IMR-90 (cell line): Measurements from ENCODE around the gene TCFL5. TPM values are rescaled to one million over a fixed set of nuclear protein-coding genes. Genes with fewer than 3 reads are reported as not detected.

Experiments
- ATAC-seq: fragments of 200-7000 bp; cut with Tn5 transposase; 2 replicates; pipeline ENCODE4 v1.9.1; 2020; ENCODE audit warnings: low read depth, mild to moderate bottlenecking, moderate library complexity
- BruUV-seq: library from RNA; stranded (reverse); fragments of 400-500 nt; replicated peaks from 2 replicates; lab custom pipeline; 2021; lab: Mats Ljungman, UMichigan
- CTCF ChIA-PET: fragments of 300-600 bp; formaldehyde crosslinking; extraction: SDS; loops from one replicate; lab custom pipeline; 2021; ENCODE audit warnings: antibody characterized with exemption; lab: Yijun Ruan, JAX
- POLR2A ChIA-PET: fragments of 300-600 bp; sonication (Branson Sonifier 250); formaldehyde crosslinking; loops from one replicate; lab custom pipeline; 2022; ENCODE audit warnings: antibody characterized with exemption; ENCODE audit not compliant: unreplicated experiment; lab: Charles Lee
- DNase-seq: peaks from one replicate; pipeline ENCODE4 v3.0.0; 2013
- H2AFZ ChIP-seq: replicated peaks from 2 replicates; pipeline ENCODE3; 2013; ENCODE audit warnings: low read length, mild to moderate bottlenecking; ENCODE audit not compliant: poor library complexity
- H2AK5ac ChIP-seq: 2 replicates; pipeline ENCODE4 v1.6.1; 2013; ENCODE audit warnings: low read depth, low read length, inconsistent platforms
- H2AK9ac ChIP-seq: replicated peaks from 2 replicates; pipeline ENCODE3; 2013; ENCODE audit warnings: mild to moderate bottlenecking, low read depth, low read length, moderate library complexity; ENCODE audit not compliant: poor library complexity
- H2BK120ac ChIP-seq: 2 replicates; pipeline ENCODE4 v1.6.1; 2013; ENCODE audit warnings: low read depth, low read length, inconsistent platforms
- H2BK15ac ChIP-seq: 3 replicates; pipeline ENCODE4 v1.6.1; 2013; ENCODE audit warnings: low read depth, low read length, inconsistent platforms
- H2BK20ac ChIP-seq: 2 replicates; pipeline ENCODE4 v1.6.1; 2013; ENCODE audit warnings: low read depth, mild to moderate bottlenecking, inconsistent platforms, low read length, moderate library complexity
- H2BK5ac ChIP-seq: 2 replicates; pipeline ENCODE4 v1.6.1; 2013; ENCODE audit warnings: mild to moderate bottlenecking, low read depth, low read length, inconsistent platforms; ENCODE audit not compliant: poor library complexity, severe bottlenecking
- H3K14ac ChIP-seq: replicated peaks from 2 replicates; pipeline ENCODE4 v1.6.1; 2013; ENCODE audit warnings: low read depth, low read length, inconsistent platforms
- H3K18ac ChIP-seq: 2 replicates; pipeline ENCODE4 v1.6.1; 2013; ENCODE audit warnings: low read depth, low read length, control low read depth
- H3K23ac ChIP-seq: 2 replicates; pipeline ENCODE4 v1.6.1; 2013; ENCODE audit warnings: low read depth, low read length, inconsistent platforms
- H3K27ac ChIP-seq: 2 replicates; pipeline ENCODE4 v1.5.1; 2013; ENCODE audit warnings: mild to moderate bottlenecking, control low read depth, low read length; ENCODE audit not compliant: insufficient read depth
- H3K27me3 ChIP-seq: 2 replicates; pipeline ENCODE4 v1.6.1; 2013; ENCODE audit warnings: low read length; ENCODE audit not compliant: control insufficient read depth, insufficient read depth
- H3K36me3 ChIP-seq: 2 replicates; pipeline ENCODE4 v1.6.1; 2013; ENCODE audit warnings: low read length, mixed read lengths; ENCODE audit not compliant: control insufficient read depth, insufficient read depth
- H3K4ac ChIP-seq: 2 replicates; pipeline ENCODE4 v1.6.1; 2013; ENCODE audit warnings: low read depth, low read length, inconsistent platforms
- H3K4me1 ChIP-seq: 2 replicates; pipeline ENCODE4 v1.6.1; 2013; ENCODE audit warnings: low read length, mixed read lengths; ENCODE audit not compliant: control insufficient read depth, insufficient read depth
- H3K4me2 ChIP-seq: 2 replicates; pipeline ENCODE4 v1.6.1; 2013; ENCODE audit warnings: low read depth, mild to moderate bottlenecking, control low read depth, low read length, moderate library complexity
- H3K4me3 ChIP-seq: 2 replicates; pipeline ENCODE4 v1.5.1; 2013; ENCODE audit warnings: low read depth, mild to moderate bottlenecking, control low read depth, low read length, moderate library complexity; ENCODE audit not compliant: insufficient read depth
- H3K56ac ChIP-seq: 2 replicates; pipeline ENCODE4 v1.6.1; 2013; ENCODE audit warnings: low read length, inconsistent platforms; ENCODE audit not compliant: insufficient read depth; ENCODE audit errors: extremely low read depth
- H3K79me1 ChIP-seq, 2 experiments: 2 replicates each; pipeline ENCODE4 v1.6.1; 2013; ENCODE audit warnings: low read length in 2 of 2, inconsistent platforms in 1 of 2, low read depth in 1 of 2
- H3K9ac ChIP-seq: 2 replicates; pipeline ENCODE4 v1.6.1; 2013; ENCODE audit warnings: low read depth, low read length, control low read depth
- H3K9me1 ChIP-seq: 2 replicates; pipeline ENCODE4 v1.6.1; 2013; ENCODE audit warnings: low read length, inconsistent platforms; ENCODE audit not compliant: insufficient read depth
- H3K9me3 ChIP-seq: 2 replicates; pipeline ENCODE4 v1.6.1; 2013; ENCODE audit warnings: low read length; ENCODE audit not compliant: control insufficient read depth, insufficient read depth
- H4K20me1 ChIP-seq: 2 replicates; pipeline ENCODE4 v1.6.1; 2013; ENCODE audit warnings: low read length, inconsistent platforms; ENCODE audit not compliant: insufficient read depth
- H4K5ac ChIP-seq: 2 replicates; pipeline ENCODE4 v1.6.1; 2013; ENCODE audit warnings: mild to moderate bottlenecking, low read depth, low read length, control low read depth
- H4K8ac ChIP-seq, 2 experiments: 2 replicates each; pipeline ENCODE4 v1.6.1; 2013; ENCODE audit warnings: low read depth in 2 of 2, low read length in 2 of 2, control low read depth in 1 of 2, inconsistent platforms in 1 of 2
- H4K91ac ChIP-seq: 2 replicates; pipeline ENCODE4 v1.6.1; 2013; ENCODE audit warnings: low read depth, low read length, inconsistent platforms; ENCODE audit not compliant: insufficient read depth
- BHLHE40 ChIP-seq: fragments of 150-350 bp; IDR thresholded peaks from 2 replicates; pipeline ENCODE4 v1.6.1; 2016; ENCODE audit warnings: mild to moderate bottlenecking, low read depth, low read length
- CEBPB ChIP-seq: IDR thresholded peaks from 2 replicates; pipeline ENCODE4 v1.6.1; 2012; ENCODE audit warnings: low read depth, low read length, improper control_type of control experiment
- CHD1 ChIP-seq: IDR thresholded peaks from 2 replicates; pipeline ENCODE4 v1.6.1; 2012; ENCODE audit warnings: low read depth, low read length, improper control_type of control experiment
- CTCF ChIP-seq: conservative IDR thresholded peaks from 2 replicates; pipeline ENCODE4 v1.5.1; 2012; ENCODE audit warnings: mild to moderate bottlenecking, low read depth, low read length, improper control_type of control experiment
- ELK1 ChIP-seq: fragments of 150-350 bp; IDR thresholded peaks from 2 replicates; pipeline ENCODE4 v1.6.1; 2016; ENCODE audit warnings: low read depth, mild to moderate bottlenecking, low read length, moderate library complexity, borderline replicate concordance
- FOS ChIP-seq: fragments of 150-350 bp; IDR thresholded peaks from 2 replicates; pipeline ENCODE4 v1.6.1; 2016; ENCODE audit warnings: low read depth, low read length
- MAFK ChIP-seq: IDR thresholded peaks from 2 replicates; pipeline ENCODE4 v1.6.1; 2012; ENCODE audit warnings: low read depth, low read length, improper control_type of control experiment
- MAZ ChIP-seq: IDR thresholded peaks from 2 replicates; pipeline ENCODE4 v1.6.1; 2012; ENCODE audit warnings: low read depth, mild to moderate bottlenecking, low read length, improper control_type of control experiment, moderate library complexity, borderline replicate concordance
- POLR2A ChIP-seq: IDR thresholded peaks from 2 replicates; pipeline ENCODE4 v1.6.1; 2012; ENCODE audit warnings: mild to moderate bottlenecking, low read depth, low read length
- RAD21 ChIP-seq: IDR thresholded peaks from 2 replicates; pipeline ENCODE4 v1.6.1; 2012; ENCODE audit warnings: low read length, improper control_type of control experiment
- RCOR1 ChIP-seq: IDR thresholded peaks from 2 replicates; pipeline ENCODE4 v1.6.1; 2012; ENCODE audit warnings: mild to moderate bottlenecking, low read length, improper control_type of control experiment; ENCODE audit not compliant: insufficient replicate concordance
- RFX5 ChIP-seq: IDR thresholded peaks from 2 replicates; pipeline ENCODE4 v1.8.0; 2012; ENCODE audit warnings: low read depth, mild to moderate bottlenecking, low read length, moderate library complexity
- SMC3 ChIP-seq: fragments of 150-350 bp; IDR thresholded peaks from 2 replicates; pipeline ENCODE4 v1.6.1; 2016; ENCODE audit warnings: low read depth, mild to moderate bottlenecking, antibody characterized with exemption, low read length, moderate library complexity
- USF2 ChIP-seq: fragments of 150-350 bp; IDR thresholded peaks from 2 replicates; pipeline ENCODE4 v1.6.1; 2017; ENCODE audit warnings: mild to moderate bottlenecking, antibody characterized with exemption, low read length, low read depth
- WGBS, 2 experiments: methylation state at CpG; one replicate each; pipeline versions ENCODE4 v1.1.5 to v1.1.7; 2013; ENCODE audit warnings: missing lambda C conversion rate in 2 of 2; ENCODE audit not compliant: insufficient read length in 1 of 2; ENCODE audit errors: extremely low coverage in 2 of 2; 5-methylcytosine and 5-hydroxymethylcytosine counted together
- dilution Hi-C: fragments of 300-500 bp; cut with HindIII; formaldehyde crosslinking; loops from one replicate; pipeline ENCODE4 v1.14.3; 2018; ENCODE audit warnings: low sequenced_read_pairs; ENCODE audit not compliant: unreplicated experiment
- in situ Hi-C: fragments of 300-500 bp; cut with MboI; formaldehyde crosslinking; loops from 3 replicates; pipeline ENCODE4 v1.14.3; 2019; ENCODE audit warnings: low sequenced_read_pairs, inconsistent platforms, mixed read lengths
- intact Hi-C: fragments of 100-400 bp; cut with micrococcal nuclease; formaldehyde crosslinking; loops from 2 replicates; pipeline ENCODE4 v1.10.0; 2022
- polyA plus RNA-seq, 3 experiments: library from polyadenylated mRNA; depleted of rRNA; stranded (reverse); fragments of >200 nt; gene quantifications; 2 replicates each; pipeline ENCODE4 v1.2.3, GENCODE V29; 2012; ENCODE audit warnings: low replicate concordance in 1 of 3
- total RNA-seq: library from RNA; depleted of rRNA; stranded (reverse); fragments of >200 nt; gene quantifications from 2 replicates; pipeline ENCODE4 v1.2.3, GENCODE V29; 2012

Gene TCFL5
- total and polyA plus RNA-seq, 2 of the 4 experiments (the other 2 are of a cell fraction) = 6.0 to 8.2 TPM

GRCh38 chr20:62840244-62841197, 21.1 kb downstream of the TCFL5 start:
- Histone ChIP-seq H2BK20ac (no peak overlapping the region), H4K91ac (no peak overlapping the region), H3K4me3 (no peak overlapping the region), H3K9me1 (no peaks in the 10 kb centered on the region), H4K5ac (no peak overlapping the region), H3K79me1 (no peaks in the 10 kb centered on the region), H3K9me3 (no peaks in the 10 kb centered on the region), H3K14ac (no peak overlapping the region), H3K27me3 (no peaks in the 10 kb centered on the region), H3K9ac (no peak overlapping the region), H3K4me2 (no peak overlapping the region), H3K23ac (no peak overlapping the region), H3K4me1 (0 out of 2 replicates have a peak, but pooled peaks cover 2% of the 10 kb centered on the region), H2BK5ac (no peak overlapping the region), H2BK15ac (no peak overlapping the region), H2AFZ (no peak overlapping the region), H3K27ac (no peak overlapping the region), H4K8ac (no peak overlapping the region), H3K18ac (no peak overlapping the region), H3K4ac (no peak overlapping the region), H2BK120ac (no peak overlapping the region), H3K56ac (no peak overlapping the region), H4K20me1 (no peaks in the 10 kb centered on the region), H2AK5ac (no peak overlapping the region), H3K36me3 (0 out of 2 replicates have a peak, but pooled peaks cover 1% of the 10 kb centered on the region), H2AK9ac (no peak overlapping the region)
- no peak for ATAC-seq
- WGBS, 2 experiments = 73% methylated on average over 23 of the region's 45 CpGs; no CpG with 5 or more reads in 1 of the 2 experiments
- BruUV-seq = no TSS peak
- intact Hi-C loops (no loop called here), dilution Hi-C loops (no loop called here), in situ Hi-C loops (no loop called here)
- no peak for DNase-seq
- POLR2A ChIA-PET = no interaction called here
- CTCF ChIA-PET = no interaction called here
- TF ChIP-seq POLR2A (no peak), RFX5 (no peak), CEBPB (no peak), ELK1 (no peak), MAZ (no peak), MAFK (no peak), CTCF (no peak), BHLHE40 (no peak), FOS (no peak), SMC3 (no peak), USF2 (no peak), CHD1 (no peak), RAD21 (no peak), RCOR1 (no peak)
